HG02870 (cell line): ENCODE measurements around the gene ACVR1.
"Not testable (repeated sequence)": the region's sequence is repeated elsewhere in the genome, so short reads cannot be mapped to it uniquely, and the experiment has no call there.

ENCODE experiments used
- ATAC-seq: cut with Tn5 transposase; IDR thresholded peaks from one replicate; pipeline ENCODE4 v1.9.1; 2021; ENCODE audit warnings: mild to moderate bottlenecking, moderate library complexity; ENCODE audit not compliant: unreplicated experiment

ACVR1 gene

DNA sequence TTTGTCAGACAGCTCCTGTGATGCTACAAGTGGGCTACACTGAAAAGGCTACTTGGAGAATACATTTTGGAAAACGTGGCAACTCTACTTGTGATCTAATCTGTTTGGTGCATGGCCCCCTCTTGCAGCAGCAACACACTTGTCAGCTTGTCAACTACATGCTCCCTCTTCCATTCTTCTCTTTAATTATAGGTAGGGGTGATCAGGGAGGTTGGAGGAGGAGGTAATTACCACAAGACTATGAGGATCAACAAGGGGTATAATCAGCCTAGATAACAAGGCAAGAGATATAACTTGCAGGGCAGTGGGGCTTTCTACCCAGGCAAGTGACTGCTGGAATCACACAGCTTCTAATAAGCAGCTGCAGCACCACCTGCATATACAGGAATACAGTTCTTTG, 104.9 kb downstream of the ACVR1 start:
- ATAC-seq, result no peak

- ATAC-seq, result no peak
Measured at GRCh38 chr2:157769856-157770255, 106.3 kb downstream of the ACVR1 start.

GRCh38 chr2:157764386-157764785, 111.7 kb downstream of the ACVR1 start:
- ATAC-seq, result no peak

- no peak for ATAC-seq
Measured at GRCh38 chr2:157761520-157761919, 114.6 kb downstream of the ACVR1 start.

GRCh38 chr2:157760949-157761348, 115.2 kb downstream of the ACVR1 start:
- no peak for ATAC-seq

DNA sequence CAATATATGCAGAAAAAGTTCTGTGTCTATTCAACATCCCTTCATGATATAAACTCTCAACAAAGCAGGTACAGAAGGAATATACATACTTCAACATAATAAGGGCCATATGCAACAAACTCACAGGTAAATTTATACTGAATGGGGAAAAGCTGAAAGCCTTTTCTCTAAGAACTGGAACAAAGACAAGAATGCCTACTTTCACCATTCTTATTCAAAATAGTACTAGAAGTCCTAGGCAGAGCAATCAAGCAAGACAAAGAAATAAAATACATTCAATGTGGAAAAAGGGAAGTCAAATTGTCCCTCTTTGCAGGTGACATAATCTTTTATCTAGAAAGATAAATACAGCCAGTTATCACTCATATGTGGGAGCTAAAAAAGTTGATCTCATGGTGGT, 116.3 kb downstream of the ACVR1 start:
- no peak for ATAC-seq

DNA sequence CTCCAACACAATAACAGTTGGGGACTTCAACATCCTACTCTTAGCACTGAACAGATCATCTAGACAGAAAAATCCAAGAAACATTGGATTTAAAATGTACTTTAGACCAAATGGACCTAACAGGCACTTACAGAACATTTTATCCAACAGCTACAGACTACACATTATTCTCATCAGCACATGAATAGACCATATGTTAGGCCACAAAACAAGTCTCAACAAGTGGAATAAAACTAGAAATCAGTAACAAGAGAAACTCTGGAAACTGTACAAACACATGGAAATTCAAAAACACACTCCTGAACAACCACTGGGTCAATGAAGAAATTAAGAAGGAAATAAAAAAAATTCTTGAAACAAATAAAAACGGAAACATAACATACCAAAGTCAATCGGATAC, 117.5 kb downstream of the ACVR1 start:
- no peak for ATAC-seq

- ATAC-seq, result no peak
Measured at GRCh38 chr2:157757500-157757899, 118.6 kb downstream of the ACVR1 start.

DNA sequence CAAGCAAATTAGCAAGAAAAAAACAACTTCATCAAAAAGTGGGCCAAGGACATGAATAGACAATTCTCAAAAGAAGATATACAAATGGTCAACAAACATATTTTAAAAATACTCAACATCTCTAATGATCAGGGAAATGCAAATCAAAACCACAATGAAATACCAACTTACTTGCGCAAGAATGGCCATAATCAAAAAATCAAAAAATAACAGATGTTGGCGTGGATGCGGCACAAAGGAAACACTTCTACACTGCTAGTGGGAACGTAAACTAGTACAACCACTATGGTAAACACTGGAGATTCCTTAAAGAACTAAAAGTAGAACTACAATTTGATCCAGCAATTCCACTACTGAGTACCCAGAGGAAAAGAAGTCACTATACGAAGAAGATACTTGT, 119.7 kb downstream of the ACVR1 start:
- not testable (repeated sequence) for ATAC-seq

DNA sequence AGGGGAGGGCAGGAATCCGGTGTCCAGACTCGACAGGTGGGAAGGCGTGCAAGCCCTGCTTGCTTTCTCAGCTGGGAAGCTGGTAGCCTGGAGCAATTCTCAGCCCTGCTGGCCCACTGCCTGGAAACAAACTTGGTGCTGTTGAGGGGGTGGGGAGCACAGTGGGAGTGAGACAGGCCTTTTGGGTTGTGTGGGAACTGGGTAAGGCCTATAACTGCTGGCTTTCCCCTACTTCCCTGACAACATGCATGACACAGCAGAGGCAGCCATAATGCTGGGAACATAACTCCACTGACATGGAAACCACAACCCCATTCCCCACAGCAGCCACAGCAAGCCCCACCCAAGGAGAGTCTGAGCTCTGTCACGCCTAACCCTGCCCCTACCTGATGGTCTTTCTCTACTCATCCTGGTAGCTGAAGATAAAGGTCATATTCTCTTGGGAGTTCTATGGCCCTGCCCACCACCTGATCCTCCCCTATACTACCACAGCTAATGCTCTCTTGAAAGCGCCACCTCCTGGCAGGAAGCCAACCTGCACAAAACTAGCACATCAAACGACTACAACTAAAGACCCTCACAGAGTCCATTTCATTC, 124.6 kb downstream of the ACVR1 start:
- ATAC-seq, result peak; percentile 68

DNA sequence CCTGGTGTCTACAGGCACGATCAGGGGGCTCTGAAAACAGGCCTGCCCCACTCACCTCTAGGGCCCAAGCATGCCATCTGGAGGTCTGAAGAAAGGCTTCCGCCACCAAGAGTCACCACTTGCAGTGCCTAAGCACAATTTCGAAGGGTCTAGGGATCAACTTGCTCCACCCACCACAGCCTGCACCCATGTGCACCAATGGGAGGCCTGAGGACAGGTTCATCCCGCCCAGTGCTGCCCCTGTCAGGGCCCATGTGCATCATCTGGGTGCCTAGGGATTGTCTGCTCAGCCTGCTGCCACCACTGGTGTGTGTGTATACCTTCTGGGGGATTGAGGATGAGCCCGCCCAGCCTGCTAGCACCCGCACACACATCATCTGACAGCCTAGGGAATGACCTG, 126.4 kb downstream of the ACVR1 start:
- ATAC-seq, result no peak

GRCh38 chr2:157748371-157749142, 127.6 kb downstream of the ACVR1 start:
- ATAC-seq, result no peak

DNA sequence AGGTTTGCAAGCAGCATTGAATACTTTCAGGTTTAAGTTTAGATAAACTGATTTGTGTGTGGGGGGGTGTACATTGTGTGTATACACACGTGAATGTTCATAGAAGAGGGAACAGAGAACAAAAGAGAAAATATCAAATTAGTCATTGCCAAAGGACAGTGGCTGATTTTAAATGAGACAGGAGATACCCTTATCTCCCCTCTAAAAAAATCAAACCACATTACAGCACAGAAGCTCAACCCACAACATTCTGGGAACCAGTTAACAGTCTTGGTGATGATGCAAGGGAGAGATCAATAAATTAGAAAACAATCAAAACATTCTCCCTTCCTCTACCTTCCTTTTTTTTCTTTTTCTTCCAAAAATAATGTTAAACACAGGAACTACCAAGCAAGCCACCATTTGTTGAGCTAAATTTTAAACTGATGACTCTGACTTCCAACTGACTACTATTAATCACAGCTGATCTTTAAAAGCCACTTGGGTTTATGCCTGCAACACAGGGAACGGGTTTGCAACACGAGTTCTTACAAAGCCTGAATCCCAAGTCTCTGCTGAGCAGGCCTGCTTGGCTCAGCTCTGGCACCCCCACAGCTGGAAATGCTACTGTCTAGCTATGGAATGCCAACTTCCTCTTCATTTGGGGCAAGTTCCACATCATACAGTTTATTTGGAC, 128.3 kb downstream of the ACVR1 start:
- peak; percentile 61 for ATAC-seq

DNA sequence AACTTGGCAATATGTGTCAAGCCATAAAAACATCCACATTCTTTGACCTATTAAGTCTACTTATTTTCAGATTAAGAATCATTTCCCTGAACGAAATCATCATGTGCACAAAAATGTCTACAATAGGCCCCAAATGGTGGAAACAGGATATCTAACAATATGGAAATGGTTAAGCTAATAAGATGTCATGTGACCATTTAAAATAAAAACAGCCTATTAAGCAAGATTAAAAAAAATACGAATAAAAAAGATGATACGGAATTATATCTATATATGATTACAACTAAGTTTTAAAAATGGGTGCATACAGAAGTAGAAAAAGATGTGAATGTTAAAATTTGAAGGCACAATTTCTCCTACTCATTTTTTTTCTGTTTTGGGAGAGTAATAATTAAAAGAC, 128.8 kb downstream of the ACVR1 start:
- no peak for ATAC-seq

DNA sequence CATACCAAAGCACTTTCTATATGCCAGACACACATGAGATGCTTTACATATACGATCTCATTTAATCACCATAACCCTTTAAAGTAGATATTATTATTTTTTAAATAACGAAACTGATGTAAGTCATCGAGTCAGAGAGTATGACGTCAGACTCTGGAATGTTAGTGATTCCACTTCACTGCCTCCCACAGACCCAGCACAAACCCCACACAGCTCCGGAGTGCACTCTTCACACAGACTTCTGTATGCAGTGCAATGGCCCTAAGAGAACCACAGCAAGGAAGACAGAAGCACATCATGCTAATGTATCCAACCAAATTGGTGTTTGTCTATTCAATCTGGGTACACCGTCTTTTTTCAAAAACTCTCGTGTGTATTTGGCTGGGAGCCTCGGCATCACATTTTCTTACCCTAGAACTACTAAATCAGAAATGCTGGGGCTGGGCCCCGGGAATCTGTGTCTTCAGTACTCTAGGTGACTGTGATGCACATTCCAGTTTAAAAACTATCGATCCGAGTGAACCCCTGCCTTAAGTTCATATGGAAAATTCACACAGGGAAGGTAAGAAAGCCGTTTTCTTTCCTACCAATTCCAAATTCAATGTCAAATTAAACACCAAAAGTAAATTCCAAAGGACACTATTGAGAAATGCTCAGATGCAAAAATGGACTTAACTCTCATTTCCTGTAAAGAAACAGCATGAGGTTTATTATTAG, 129.7 kb downstream of the ACVR1 start:
- ATAC-seq, result no peak

- ATAC-seq, result no peak
Measured at GRCh38 chr2:157744571-157745076, 131.5 kb downstream of the ACVR1 start.

DNA sequence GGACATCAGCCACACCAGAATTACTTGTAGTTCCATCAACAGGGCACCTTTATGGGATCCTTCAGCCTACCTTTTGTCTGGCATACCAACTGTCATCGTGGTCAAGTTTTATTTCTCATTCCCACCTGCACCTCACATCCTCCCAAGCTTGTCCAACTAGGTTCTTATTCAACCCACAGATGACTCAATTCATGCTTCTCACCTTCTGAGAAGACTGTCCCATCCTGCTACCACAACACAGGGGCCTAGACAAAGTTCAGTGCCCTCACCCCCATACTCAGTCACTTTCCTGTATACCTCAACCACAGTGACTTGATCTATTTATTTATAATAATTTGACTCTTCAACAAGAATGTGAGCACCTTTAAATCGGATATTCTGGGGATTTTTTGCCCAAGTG, 133.1 kb downstream of the ACVR1 start:
- ATAC-seq, result peak; percentile 77

GRCh38 chr2:157741819-157742484, 134.2 kb downstream of the ACVR1 start:
- ATAC-seq, result no peak

DNA sequence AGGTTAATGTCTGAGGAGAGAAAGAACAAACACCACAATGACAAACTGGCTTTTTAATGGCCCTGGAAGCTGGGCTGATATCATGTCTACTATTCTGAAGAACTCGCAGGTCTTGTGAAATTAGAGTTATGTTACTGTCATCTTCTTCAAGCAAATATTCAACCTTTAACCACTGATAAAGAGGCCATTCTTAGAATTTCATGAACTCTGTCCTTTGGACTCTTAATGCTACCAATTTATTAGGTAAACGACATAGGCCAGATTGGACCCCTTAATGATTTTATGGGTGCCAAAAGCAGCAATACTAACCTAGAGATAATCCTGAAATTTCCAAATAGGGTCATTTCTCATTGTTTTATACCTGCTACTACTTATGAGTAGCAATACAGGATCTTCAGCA, 138.5 kb downstream of the ACVR1 start:
- no peak for ATAC-seq

- no peak for ATAC-seq
Measured at GRCh38 chr2:157735532-157735931, 140.6 kb downstream of the ACVR1 start.

DNA sequence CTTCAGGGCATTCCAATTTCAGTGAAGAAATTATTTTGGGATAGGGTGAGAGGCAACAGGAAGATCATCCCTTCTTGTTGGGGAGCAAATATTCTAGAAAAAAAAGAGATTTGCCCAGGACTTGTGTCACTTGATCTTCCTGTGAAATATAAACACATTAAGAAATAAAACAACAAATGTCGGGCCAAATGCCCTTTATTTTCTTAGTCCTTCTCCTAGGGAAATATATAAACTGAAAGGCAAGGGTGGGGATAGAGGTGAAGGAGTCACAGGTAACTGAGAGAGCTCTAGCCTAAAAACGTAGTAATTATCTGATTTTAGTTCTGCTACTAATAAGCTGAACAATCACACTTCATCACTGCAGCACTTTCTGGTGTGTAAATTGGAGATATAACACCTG, 142.9 kb downstream of the ACVR1 start:
- no peak for ATAC-seq
